Measurements from ENCODE around the gene ZHX3.

DNA sequence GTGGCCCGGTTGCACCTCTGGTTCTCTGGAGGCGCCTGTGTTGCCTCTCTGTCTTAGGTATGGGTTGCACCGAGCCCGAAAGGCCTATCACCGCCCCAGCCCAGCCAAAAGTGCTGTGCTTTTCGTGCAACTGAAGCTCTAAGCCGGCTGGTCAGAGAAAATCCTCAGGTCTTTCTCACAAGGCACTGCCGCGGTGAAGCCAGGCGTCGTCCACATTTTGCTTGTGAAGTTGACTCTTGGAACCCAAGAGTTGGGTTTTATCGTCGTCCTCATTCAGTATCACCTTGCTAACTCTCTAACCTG is 49.8 kb upstream of the ZHX3 start:
- TF ChIP-seq ETV6 (CRISPR knock-in tag; conservative IDR thresholded peaks at IDR 0.05) (no peak), KLF9 (CRISPR knock-in tag; IDR thresholded peaks at IDR 0.05; ENCODE audit: low read depth) (no peak), SIN3A (IDR thresholded peaks at IDR 0.05; ENCODE audit: borderline replicate concordance, low read depth, low read length) (no peak), HNF4A (CRISPR knock-in tag; IDR thresholded peaks at IDR 0.05) (no peak), FOXA1 (IDR thresholded peaks at IDR 0.05) (no peak), FOXA1 (CRISPR knock-in tag; IDR thresholded peaks at IDR 0.05) (no peak)
- TF ChIP-seq, protein P1, sequence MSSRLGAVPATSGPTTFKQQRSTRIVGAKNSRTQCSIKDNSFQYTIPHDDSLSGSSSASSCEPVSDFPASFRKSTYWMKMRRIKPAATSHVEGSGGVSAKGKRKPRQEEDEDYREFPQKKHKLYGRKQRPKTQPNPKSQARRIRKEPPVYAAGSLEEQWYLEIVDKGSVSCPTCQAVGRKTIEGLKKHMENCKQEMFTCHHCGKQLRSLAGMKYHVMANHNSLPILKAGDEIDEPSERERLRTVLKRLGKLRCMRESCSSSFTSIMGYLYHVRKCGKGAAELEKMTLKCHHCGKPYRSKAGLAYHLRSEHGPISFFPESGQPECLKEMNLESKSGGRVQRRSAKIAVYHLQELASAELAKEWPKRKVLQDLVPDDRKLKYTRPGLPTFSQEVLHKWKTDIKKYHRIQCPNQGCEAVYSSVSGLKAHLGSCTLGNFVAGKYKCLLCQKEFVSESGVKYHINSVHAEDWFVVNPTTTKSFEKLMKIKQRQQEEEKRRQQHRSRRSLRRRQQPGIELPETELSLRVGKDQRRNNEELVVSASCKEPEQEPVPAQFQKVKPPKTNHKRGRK (CRISPR knock-in tag; IDR thresholded peaks at IDR 0.05) = no peak
- TF ChIP-seq, protein P2, sequence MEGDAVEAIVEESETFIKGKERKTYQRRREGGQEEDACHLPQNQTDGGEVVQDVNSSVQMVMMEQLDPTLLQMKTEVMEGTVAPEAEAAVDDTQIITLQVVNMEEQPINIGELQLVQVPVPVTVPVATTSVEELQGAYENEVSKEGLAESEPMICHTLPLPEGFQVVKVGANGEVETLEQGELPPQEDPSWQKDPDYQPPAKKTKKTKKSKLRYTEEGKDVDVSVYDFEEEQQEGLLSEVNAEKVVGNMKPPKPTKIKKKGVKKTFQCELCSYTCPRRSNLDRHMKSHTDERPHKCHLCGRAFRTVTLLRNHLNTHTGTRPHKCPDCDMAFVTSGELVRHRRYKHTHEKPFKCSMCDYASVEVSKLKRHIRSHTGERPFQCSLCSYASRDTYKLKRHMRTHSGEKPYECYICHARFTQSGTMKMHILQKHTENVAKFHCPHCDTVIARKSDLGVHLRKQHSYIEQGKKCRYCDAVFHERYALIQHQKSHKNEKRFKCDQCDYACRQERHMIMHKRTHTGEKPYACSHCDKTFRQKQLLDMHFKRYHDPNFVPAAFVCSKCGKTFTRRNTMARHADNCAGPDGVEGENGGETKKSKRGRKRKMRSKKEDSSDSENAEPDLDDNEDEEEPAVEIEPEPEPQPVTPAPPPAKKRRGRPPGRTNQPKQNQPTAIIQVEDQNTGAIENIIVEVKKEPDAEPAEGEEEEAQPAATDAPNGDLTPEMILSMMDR (CRISPR knock-in tag; IDR thresholded peaks at IDR 0.05) = no peak
- TF ChIP-seq, protein P3, sequence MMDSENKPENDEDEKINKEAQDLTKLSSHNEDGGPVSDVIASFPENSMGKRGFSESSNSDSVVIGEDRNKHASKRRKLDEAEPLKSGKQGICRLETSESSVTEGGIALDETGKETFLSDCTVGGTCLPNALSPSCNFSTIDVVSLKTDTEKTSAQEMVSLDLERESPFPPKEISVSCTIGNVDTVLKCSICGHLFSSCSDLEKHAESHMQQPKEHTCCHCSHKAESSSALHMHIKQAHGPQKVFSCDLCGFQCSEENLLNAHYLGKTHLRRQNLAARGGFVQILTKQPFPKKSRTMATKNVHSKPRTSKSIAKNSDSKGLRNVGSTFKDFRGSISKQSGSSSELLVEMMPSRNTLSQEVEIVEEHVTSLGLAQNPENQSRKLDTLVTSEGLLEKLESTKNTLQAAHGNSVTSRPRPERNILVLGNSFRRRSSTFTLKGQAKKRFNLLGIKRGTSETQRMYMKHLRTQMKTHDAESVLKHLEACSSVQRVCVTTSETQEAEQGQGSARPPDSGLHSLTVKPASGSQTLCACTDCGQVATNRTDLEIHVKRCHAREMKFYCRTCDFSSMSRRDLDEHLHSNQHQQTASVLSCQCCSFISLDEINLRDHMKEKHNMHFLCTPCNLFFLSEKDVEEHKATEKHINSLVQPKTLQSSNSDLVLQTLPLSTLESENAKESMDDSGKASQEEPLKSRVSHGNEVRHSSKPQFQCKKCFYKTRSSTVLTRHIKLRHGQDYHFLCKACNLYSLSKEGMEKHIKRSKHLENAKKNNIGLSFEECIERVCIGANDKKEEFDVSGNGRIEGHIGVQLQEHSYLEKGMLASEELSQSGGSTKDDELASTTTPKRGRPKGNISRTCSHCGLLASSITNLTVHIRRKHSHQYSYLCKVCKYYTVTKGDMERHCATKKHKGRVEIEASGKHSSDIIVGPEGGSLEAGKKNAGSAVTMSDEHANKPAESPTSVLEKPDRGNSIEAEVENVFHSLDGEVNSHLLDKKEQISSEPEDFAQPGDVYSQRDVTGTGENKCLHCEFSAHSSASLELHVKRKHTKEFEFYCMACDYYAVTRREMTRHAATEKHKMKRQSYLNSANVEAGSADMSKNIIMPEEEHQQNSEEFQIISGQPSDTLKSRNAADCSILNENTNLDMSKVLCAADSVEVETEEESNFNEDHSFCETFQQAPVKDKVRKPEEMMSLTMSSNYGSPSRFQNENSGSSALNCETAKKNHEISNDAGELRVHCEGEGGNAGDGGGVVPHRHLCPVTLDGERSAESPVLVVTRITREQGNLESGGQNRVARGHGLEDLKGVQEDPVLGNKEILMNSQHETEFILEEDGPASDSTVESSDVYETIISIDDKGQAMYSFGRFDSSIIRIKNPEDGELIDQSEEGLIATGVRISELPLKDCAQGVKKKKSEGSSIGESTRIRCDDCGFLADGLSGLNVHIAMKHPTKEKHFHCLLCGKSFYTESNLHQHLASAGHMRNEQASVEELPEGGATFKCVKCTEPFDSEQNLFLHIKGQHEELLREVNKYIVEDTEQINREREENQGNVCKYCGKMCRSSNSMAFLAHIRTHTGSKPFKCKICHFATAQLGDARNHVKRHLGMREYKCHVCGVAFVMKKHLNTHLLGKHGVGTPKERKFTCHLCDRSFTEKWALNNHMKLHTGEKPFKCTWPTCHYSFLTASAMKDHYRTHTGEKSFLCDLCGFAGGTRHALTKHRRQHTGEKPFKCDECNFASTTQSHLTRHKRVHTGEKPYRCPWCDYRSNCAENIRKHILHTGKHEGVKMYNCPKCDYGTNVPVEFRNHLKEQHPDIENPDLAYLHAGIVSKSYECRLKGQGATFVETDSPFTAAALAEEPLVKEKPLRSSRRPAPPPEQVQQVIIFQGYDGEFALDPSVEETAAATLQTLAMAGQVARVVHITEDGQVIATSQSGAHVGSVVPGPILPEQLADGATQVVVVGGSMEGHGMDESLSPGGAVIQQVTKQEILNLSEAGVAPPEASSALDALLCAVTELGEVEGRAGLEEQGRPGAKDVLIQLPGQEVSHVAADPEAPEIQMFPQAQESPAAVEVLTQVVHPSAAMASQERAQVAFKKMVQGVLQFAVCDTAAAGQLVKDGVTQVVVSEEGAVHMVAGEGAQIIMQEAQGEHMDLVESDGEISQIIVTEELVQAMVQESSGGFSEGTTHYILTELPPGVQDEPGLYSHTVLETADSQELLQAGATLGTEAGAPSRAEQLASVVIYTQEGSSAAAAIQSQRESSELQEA (CRISPR knock-in tag; IDR thresholded peaks at IDR 0.05; ENCODE audit: not compliant biosample characterization) = no peak
